CD4-positive, alpha-beta T cell treated with Interleukin-1 beta for 1 hour (primary cell): Measurements from ENCODE around the gene ADGRG6.

Experiments used
- DNase-seq, 2 donors: peaks; one replicate each; pipeline ENCODE4 v3.0.0-alpha.2; 2020 to 2022

Gene ADGRG6

DNA sequence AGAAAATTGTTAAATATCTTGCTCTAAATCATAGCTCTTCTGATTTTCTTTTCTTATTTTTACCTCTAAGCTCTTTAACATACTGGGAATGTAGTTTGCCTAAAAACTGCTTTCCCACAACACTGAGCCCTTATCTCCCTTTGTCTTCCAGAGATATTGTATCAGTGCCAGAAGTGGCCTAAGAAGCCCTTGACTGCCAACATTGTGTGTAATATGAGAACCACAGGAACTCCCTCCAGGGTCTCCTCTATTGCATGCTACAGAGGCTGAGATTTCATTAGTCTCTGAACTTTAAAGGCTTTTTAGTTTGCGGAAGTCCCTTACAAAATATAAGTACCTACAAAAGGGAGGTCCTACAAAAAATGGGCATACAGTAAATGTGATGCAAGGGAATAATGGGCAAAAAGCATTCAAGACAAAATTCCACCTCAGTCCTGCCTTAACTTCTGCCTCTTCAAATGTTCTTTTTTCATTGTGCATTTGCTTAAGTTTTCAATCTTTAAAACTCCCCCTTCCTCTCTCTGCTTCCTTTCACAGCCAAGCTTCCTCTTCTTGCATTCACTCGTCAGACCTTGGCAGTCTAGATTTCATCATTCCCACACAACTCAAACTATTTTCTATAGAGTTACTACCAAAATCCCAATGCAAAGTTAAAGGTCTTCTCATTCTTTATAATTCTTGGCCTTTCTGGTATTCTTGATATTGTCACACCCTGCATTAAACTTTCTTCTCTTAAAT is 76.5 kb downstream of the ADGRG6 start:
- no peak for DNase-seq

DNA sequence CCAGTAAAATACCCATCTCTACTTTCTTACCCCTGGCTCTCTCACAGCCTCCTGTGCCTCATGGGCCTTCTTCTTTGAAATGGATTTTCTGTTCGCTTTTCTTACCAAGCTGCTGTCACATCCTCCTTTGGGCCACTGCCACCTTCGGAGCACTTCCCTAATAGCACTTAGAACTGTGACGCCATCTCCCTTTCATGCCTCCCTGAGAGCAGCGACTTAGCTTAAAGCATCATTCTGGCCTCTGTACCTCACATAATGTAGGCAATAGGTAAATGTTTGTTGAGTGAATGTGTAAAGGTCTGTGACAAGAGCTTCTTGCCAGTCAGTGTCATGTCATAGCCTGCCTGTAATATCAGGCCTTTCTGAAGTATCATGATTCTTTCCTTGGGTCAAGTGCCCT is 78.8 kb downstream of the ADGRG6 start:
- peak in 1 of 2 donors; percentile 7 for DNase-seq

- DNase-seq = no peak
Measured at GRCh38 chr6:142381181-142381580, 79.4 kb downstream of the ADGRG6 start.

DNA sequence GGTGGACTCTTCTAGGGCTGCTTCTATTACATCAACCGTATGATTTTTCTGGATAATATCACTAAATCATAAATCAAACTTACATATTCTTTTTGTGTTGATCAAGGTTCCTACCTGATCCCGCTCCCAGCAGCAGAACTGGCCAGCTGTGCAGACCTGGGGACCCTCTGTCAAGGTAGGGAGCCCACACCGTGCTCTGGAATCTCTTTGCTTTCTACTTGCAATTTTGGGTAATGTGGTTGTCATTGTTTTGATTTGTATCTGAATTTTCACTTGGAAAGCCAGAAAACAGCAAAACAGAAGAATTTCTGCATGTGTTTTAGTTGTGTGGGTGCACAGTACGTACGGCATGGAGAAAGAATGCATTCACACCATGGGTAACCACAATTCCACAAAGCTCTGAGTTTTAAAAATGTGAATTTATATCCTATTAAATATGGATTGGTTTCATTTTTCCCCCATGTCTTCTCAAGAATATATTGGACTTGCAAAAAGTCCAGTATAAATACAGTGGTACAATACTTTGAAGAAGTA is 80.1 kb downstream of the ADGRG6 start:
- no peak for DNase-seq

DNA sequence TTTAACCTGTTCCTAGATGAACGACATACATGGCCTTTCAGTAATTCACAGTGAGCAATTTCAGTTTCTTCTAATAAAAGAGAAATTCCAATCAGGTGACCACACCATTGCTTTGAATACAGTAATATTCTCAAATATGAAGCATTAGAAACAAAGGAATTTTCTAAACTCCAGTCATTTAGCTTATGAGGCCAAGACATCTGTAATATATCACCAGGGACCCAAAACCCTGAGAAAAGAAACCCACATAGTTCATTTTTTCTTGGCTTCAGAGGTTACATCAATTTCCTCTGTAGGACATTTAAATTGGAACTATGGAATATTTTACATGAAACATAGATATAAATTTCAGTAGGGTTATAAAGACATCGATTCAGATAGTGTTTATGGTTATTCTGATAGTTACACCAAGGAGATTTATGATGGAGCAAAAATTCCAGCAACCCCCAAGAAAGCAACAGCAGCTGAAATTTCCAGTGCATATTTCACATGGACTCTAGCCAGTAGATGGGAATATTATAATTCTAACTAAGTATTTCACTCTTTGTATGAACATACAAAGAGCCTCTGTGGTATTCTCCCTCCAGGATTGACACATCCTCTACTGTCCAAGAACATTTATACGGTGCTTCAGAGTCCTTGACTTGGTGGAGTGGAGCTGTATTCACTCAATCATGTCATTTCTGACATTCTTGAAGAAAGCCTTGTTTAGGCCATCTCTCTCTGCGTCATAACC is 82.9 kb downstream of the ADGRG6 start:
- no peak for DNase-seq

- no peak for DNase-seq
Measured at GRCh38 chr6:142385352-142385751, 83.5 kb downstream of the ADGRG6 start.

GRCh38 chr6:142386657-142387056 is 84.8 kb downstream of the ADGRG6 start:
- DNase-seq = no peak

DNA sequence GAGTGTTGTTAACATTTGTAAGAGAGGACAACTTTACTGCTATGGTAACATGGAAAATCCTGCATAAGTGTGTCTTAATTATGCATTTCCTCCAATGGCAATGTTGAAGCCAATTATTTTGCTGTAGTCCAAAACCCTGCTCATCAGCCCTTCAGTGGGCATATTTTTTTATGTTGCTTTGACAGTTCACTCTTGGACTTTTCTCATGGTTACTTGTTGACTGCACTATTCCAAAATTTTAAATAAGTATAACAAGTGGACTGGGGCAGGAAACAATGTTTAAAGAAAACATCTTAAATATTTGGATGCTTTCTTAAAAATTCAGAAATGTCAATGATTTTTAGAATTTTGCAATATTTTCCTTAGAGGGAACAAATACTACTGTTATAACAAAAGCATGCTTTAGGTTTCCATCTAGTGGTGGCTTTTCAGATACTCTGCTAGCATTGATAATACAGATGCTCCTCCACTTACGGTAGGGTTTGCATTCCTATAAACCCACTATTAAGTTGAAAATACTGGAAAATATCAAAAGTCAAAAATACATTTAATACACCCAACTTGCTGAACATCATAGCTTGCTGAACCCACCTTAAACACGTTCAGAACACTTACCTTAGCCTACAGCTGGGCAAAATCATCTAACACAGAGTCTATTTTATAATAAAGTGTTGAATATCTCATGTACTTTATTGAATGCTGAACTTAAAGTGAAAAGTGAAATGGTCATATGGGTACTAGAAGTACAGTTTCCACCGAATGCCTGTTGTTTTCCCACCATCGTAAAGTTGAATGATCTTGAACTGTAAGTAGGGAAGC is 86.4 kb downstream of the ADGRG6 start:
- peak in 1 of 2 donors; percentile 14 for DNase-seq

- DNase-seq = no peak
Measured at GRCh38 chr6:142395266-142395665, 93.5 kb downstream of the ADGRG6 start.

- peak in 1 of 2 donors; percentile 70 for DNase-seq
Measured at GRCh38 chr6:142395768-142396231, 94.0 kb downstream of the ADGRG6 start.

GRCh38 chr6:142398353-142398752 is 96.5 kb downstream of the ADGRG6 start:
- no peak for DNase-seq

DNA sequence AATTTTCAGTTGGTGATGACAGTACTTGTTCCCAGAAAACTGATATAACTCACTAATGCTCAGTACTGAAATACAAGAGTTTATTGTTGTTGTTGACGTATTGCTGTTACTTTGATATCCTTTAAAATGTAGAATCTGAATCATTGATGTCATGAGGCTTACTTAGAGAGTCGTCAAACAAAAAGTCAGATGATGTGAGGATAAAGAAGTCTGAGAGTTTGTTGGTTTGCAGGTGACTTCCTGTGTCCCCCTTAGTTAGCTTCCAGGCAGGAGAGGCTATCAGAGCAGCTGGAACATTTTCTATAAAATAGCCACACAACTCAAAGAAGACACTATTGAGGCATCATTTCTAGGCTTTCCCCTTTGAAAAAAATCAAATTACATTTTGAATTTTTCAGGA is 97.9 kb downstream of the ADGRG6 start:
- DNase-seq = no peak

GRCh38 chr6:142400495-142400894 is 98.7 kb downstream of the ADGRG6 start:
- DNase-seq = no peak

DNA sequence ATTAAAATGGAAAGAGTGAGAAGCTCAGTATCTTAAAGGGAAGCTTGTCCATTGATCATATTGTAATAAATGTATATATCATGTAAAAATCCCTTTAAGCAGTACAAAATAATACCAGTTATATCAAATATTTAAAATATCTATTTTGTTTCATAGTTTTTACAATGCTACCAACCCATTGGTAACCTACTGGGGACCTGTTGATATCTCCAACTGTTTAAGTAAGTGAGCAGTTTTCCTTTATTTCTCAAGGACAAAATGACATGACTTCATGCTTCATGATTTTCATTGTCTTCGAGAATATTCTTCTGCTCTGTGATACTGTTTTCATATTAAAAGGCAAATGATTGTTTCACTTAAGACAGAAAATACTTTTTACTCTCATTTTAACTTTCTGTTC is 100.0 kb downstream of the ADGRG6 start:
- no peak for DNase-seq

GRCh38 chr6:142404751-142405150 is 102.9 kb downstream of the ADGRG6 start:
- no peak for DNase-seq

- no peak for DNase-seq
Measured at GRCh38 chr6:142406131-142406530, 104.3 kb downstream of the ADGRG6 start.

DNA sequence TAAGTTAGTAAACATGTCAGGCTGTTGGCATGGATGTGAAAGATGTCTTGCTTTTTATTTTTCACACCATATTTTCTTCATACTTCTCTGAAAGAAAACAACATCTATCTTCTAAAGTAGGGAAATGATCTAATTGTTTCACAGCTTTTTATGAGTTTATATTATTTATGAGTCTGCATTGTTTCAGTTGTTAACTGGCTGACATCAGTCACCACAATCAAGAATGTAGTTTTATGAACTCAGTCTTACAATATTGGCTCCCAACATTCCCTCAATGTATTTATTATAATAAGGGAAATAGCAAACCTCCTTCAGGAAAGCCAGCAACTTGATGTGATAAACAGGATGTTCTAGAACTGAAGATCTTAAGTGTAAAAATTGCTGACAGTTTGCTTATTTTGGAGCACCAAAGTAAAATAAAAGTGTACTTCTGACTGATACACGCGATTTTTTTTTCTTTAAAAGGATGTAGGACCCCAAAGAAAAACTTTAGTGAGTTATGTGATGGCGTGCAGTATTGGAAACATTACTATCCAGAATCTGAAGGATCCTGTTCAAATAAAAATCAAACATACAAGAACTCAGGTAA is 106.0 kb downstream of the ADGRG6 start:
- DNase-seq = no peak

DNA sequence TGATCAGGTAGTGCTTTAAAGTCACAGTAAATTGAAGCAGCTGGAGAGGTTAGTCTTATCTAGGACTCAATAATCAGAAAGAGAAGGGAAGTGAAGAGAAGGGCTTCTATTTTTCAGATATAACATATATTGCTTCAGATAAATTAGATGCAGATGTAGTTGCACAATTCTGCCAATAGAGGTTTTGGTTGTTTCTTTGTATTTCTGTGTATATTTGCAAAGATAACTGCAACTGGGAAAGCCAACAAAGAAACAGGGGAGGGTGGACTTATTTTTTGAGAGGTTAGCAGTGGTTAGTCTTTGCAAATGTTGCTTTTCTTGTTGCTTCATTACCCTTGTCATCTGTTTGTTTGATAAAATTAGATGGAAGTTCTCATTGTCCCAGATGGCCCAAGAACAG is 106.6 kb downstream of the ADGRG6 start:
- no peak for DNase-seq

DNA sequence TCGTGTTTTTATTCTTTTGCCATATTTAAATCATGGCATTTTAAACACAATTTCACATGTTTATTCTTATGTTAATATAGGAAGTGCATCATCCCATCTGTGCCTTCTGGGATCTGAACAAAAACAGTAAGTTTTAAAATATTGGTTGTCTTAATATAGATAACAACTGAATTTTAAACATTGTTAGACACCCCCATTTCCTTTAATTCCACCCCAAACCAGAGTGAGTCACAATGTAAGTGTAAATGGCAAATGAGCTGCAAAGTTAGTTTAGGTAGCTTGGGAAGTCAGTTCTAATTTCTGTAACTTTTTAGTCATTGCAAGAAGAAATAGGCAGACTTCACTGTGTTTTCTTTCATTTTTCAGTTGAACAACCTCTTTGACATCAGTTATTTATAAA is 108.0 kb downstream of the ADGRG6 start:
- DNase-seq = no peak

- no peak for DNase-seq
Measured at GRCh38 chr6:142411145-142411544, 109.3 kb downstream of the ADGRG6 start.

DNA sequence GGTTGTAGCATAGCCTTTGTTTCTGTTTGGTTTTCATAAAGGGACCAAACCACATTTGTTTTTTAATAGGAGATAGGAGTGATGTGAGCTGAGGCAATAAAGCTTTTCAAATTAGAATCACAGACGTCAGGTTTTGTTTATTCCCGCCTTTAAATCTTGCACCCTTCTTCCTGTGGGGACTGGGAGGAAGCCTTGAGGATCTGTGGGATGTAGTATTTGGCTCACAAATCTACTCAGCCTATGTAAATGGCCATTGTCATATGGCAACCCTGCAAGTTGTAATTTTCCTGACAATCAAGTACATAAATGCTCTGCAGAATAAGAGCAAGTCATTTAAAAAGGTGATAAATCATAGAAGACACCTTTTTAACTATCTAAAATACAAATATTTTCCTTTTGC is 110.4 kb downstream of the ADGRG6 start:
- DNase-seq = no peak

- DNase-seq = no peak
Measured at GRCh38 chr6:142412658-142413057, 110.9 kb downstream of the ADGRG6 start.

- DNase-seq = no peak
Measured at GRCh38 chr6:142413111-142413510, 111.3 kb downstream of the ADGRG6 start.
